GM23248 (cell line): ENCODE measurements around the gene RUNX1.

Experiments used
- EZH2 ChIP-seq: fragments of 200-600 bp; sonication (generic); IDR thresholded peaks from 2 replicates; pipeline ENCODE4 v1.6.1; 2018; ENCODE audit warnings: antibody characterized with exemption, mild to moderate bottlenecking; ENCODE audit not compliant: insufficient read depth, poor library complexity, severe bottlenecking
- EZH2phosphoT487 ChIP-seq: fragments of 200-600 bp; sonication (generic); IDR thresholded peaks from 2 replicates; pipeline ENCODE4 v1.6.1; 2018; ENCODE audit warnings: antibody characterized with exemption, moderate library complexity, mild to moderate bottlenecking, low read depth; ENCODE audit not compliant: insufficient read depth

- TF ChIP-seq EZH2phosphoT487, result no peak
- no peak for TF ChIP-seq EZH2
Measured at GRCh38 chr21:34795175-34795547, 253.9 kb downstream of the RUNX1 start.
